Stimulated activated CD8-positive, alpha-beta memory T cell treated with anti-CD3 and anti-CD28 coated beads, Interleukin-12 subunit alpha, Interleukin-12 subunit beta, amount 100 ng/mL, for 1 hour (primary cell): ENCODE data around the gene CRTAC1.
"Not testable (repeated sequence)": the region's sequence is repeated elsewhere in the genome, so short reads cannot be mapped to it uniquely, and the experiment has no call there.

Experiments
- DNase-seq: peaks from one replicate; pipeline ENCODE4 v3.0.0-alpha.2; 2020; ENCODE audit warnings: low read depth

The CRTAC1 gene

DNA sequence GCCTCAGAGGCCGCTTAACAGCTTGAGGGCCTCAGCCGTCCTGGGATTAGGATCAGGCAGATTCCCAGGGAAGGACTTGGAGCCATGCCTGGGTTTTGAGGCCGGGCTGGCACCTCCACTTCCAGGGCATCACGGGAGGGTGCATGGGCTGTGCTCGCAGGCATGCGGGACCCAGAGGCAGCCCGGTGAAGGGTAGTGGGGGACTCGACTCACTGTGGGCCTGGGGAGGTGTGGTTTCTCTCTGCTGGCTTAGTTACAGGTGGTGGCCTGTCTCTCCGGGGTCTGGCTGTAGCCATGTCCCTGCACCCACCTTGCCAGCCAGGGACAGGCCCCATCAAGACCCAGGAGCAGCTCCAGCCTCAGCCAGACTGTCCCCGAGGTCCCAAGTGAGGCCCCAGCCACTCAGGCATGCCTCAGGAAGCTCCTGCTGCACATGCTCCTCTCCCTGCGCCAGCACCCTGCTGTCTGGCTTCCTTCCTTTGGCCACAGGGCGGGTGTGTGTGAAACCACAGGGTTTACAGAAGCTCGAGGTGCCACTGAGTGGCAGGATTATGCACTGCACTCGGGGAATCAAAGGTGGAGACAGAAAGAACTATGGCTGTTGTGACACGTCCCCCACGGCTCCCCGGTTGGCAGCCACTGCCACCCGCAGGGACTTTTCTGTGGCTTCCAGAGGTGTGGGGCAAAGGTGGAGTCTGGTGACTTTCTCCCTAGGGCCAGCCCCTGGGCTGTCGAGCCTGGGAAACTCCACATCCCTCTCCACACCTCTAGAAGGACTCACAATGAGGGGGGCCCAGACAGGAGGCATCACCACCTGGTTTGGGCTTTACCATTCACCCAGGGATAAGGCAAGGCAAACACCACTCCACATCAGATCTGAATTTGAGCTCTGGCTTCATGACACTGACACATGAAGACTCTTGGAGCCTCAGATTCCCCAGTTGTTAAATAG lies 161.1 kb downstream of the CRTAC1 start:
- peak; percentile 68 for DNase-seq

DNA sequence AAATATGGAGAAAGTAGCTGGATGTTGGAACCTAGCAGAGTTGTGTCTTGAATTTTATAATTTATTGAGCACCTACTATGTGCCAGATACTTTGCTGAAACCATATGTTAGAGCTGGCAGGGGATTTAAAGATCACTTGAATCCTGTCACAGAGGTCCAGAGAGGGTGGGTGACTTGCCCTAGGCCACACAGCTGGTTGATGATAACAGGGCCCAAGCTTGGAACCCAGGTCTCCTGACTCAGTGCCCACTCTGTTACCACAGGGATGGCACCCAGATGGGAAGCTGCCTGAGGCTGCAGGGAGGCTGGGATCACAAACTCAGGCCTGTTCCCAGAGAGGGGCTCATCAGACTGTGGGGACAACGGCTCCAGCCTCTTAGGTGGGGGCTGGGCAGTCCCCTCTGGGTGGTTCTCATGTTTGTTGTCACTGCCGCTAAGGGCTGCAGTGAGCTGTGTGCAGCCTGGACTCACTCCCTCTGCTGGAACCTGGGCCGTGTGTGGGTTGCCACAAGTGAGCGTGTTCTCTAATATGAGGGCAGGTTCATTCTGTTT lies 162.2 kb downstream of the CRTAC1 start:
- no peak for DNase-seq

DNA sequence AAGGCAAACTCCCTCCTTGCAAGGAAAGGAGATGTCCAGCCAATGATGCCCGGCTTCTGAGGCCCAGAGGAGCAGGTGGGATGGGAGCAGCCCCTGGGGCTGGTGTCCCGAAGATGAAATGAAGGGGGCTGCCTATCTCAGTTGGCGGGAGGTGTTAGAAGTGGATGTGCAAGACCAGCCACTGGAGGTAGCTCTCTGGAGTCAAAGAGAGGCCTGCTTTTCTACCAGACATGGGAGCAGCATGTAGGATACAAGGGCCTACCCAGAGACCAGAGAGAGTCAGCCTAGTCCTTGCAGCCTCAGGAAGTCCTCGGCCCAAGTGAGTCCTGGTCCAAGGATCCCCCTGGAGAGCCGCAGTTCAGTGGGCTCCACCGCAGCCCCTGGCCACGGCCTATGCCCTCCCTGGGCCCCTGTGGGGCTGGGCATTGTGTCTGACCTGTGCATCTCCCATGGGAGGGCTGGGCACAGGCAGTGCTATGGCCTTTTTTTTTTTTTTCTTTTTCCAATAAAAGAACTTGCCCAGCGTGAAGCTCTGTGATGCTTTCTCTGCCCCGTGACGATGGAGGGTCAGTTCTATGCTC lies 163.1 kb downstream of the CRTAC1 start:
- DNase-seq = no peak

DNA sequence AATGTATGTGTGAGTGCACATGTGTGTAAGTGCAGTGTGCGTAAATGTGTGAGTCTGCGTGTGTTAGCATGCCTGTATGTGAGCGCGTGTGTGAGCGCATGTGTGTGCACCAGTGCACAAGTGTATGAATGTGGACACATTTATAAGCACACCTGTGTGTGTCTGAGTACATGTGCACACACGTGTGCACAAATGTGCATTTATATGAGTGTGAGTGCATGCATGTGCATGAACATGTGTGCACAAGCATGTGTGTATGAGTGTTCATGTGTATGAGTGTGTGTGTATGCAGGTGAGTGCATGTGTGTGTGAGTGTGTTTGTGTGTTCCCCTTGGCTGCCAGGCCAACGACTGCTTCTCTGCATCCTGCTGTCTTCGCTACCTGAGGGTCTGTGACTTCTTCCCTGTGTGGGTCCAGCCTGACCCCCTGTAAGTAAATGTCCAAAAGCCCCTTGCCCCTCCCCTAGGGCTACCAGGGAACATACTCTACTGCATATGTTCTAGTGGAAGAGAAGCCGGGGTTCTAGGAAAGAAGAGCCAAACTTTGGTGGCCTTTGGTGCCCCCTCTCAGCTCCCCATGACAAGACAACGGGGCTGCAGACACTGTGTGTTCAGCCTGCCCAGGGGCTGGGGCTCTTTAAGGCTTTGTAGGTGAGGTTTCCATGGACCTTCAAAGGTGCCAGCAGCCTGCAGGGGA lies 163.7 kb downstream of the CRTAC1 start:
- no peak for DNase-seq

DNA sequence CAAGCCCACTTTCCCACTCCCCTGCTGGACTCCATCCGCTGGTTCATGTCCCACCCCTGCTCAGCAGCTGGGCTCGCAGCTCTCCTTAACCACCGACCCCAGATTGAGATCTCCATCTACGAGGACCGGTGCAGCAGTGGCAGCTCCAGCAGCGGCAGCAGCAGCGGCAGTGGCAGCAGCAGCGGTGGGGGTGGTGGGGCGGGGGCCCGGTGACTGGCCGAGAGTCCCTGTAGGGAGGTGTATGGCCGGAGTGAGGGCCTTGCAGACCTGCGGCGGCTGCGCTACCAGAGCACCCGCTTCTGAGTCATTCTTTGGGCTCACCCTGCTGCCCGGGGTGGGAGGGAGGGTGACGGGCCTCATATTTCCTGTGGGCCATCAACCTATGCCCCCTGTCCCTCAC lies 164.9 kb downstream of the CRTAC1 start:
- DNase-seq = no peak

DNA sequence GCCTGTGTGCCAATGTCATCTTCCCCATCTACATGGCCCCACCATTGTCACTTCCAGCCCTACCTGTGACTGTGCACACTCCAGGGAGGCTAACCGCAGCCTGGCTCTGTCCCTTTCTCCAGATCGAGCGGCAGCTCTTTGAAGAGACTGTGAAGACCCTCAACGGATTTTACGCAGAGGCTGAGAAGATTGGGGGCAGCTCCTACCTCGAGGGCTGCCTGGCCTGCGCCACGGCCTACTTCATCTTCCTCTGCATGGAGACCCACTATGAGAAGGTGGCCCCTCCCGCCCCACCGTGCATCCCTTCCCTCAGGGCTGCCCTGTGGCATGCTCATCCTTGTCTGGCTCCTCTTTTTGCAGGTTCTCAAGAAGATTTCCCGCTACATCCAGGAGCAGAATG lies 166.6 kb downstream of the CRTAC1 start:
- no peak for DNase-seq

DNA sequence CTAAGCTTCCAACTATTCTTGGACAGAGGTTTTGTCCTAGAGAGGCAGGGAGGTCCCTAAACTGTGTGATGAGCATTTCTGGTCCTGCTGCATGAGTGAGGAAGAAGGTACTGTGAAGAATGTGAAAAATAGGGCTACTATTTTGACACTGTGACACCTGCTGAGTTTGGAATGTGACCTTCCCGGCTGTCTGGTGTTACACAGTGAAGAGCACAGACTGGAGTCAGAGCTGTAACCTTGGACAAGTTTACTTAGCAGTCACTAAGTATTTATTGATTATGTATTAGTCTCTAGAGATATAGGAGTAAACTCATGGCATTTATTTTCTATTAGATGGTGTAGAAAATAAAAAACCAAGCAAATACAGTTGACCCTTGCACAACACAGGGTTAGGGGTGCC lies 168.5 kb downstream of the CRTAC1 start:
- DNase-seq = no peak

DNA sequence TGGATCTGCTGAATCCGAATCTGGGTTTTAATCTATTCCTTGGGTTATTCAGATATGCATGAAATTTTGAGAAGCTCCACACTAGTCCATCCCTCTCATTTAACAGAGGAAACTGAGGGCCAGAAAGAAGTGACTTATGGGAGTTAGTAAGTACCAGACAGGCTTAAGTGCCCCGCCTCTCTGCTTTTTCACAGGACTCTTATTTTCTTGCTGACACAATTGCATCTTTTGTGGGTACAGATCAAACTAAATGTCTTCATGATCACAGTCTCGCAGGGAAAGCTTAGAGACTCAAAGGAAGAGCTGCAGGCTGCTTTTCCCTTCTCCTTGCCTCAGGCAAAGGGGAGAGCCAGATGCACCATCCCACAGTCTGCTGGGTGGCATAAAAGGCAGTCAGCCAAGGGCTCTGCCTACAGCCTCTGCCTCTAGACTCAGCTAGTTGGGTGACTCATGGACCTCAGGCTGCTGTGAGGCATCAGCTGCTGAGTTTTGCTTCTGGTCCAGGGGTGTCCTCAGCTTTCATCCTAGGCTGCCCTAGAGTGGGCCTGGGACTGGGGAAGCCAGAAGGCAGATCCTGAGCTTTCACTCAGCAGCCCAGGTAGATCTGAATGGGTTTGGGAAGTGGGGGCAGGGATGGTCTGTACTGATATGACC lies 169.2 kb downstream of the CRTAC1 start:
- no peak for DNase-seq

DNA sequence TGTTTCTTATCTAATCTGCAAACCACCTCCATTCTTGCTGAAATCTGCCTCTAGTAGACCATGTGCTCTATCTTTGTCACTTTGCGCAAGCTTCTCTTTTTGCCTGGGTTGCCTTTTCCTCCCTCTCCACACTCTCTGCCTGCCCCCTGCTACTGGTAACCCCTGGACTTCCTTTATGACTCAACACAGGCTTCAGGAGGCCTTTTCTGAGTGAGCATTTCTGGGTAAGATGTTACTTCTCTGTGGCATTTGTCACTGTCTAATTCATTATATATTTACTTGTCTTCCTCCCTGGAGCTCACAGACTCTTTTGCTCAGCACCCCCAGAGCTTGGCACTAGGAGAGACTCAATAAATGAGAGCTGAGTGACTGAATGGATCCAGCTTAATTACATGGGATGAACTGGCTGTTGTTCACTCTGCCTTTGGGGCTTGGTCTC lies 172.4 kb downstream of the CRTAC1 start:
- no peak for DNase-seq

DNA sequence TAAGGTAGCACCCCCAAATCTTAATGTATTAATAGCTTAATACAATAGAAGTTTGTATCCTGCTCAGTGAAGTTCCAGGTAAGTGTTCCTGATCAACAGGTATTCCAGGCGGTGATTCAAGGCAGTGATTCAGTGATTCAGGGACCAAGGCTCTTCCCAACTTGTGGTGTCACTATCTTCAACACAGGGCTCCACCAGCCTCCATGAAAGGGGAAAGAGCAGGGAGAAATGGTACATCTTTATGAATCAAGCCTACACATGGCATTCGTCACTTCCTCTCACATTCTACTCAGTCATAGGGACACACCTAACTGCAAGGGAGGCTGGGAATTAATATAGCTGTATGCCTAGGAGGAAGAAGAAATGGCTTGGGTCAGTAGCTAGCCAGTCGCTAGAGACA lies 175.7 kb downstream of the CRTAC1 start:
- no peak for DNase-seq

DNA sequence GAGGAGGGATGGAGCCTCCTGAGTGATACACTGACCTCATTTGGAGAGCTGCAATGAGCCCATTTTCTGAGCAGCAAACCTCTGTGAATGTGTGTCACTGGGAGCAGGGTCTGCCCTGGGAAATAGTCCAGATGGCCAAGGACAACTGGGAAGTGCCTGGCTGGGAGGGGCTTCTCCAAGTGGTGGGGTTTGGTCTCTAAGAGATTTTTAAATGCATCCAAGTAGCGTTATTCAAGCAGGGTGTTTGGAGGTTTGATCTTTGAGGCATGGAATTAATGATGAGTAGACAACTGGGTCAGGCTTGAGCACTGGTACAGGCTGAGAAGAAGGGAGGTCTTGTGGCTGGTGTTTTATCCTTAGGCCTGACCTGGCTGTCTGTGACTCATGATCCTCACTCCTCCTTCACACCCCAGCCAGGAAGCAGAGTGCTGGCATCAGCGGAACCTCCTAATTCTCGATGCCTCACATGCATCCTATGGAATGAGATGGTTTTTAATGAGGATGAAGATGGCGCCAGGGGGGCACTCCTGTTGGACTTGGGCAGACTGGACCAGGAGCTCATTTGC lies 177.5 kb downstream of the CRTAC1 start:
- DNase-seq = no peak

DNA sequence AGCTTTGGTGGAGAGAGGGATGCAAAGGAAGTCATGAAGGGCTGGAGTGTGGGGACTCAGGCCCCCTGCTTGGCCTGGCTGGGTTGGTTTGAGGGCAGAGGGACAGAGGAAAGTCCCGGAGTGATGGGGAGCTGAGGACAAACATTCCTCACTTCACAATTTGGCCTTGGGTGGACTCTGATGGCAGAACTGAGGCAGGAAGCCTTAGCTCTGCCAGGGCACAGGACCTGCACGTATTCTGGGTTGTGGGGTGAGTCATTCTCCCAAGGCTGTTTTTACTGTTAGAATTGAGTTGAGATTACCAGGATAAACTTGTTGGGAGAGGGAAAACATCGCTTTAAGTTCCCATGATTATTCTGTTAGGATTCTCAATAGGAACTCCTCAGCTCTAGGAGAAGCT lies 178.1 kb downstream of the CRTAC1 start:
- DNase-seq = no peak

DNA sequence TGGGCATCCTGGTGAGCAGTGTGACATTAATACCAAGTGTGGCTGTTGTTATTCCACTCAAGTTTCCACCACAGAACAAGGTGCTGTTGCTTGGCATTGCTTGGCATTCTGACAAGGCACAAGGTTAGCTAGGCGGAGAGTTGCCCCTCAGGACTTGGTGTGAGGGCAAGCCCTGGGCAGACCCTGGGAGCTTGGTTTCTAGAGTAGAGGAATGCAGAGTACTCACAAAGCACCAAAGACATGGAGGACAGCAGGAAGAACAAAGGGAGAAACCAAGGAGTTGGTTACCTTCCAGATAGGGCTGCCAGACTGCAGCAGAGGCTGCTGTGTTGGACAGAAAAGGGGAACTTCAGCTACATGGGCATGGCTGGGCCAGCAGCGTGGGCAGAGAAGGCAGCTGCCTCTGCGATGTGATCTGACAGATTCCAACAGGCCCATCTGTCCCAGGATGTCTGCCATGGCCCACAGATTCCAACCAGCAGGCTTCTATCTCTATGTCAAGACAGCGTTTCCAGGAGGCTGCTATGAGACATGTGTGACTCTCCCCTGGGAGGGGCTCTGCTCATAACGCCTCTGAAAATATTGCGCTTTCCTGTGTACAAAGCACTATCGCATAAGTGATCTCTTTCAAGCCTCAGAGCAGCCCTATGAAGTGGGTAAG lies 178.9 kb downstream of the CRTAC1 start:
- DNase-seq = no peak

DNA sequence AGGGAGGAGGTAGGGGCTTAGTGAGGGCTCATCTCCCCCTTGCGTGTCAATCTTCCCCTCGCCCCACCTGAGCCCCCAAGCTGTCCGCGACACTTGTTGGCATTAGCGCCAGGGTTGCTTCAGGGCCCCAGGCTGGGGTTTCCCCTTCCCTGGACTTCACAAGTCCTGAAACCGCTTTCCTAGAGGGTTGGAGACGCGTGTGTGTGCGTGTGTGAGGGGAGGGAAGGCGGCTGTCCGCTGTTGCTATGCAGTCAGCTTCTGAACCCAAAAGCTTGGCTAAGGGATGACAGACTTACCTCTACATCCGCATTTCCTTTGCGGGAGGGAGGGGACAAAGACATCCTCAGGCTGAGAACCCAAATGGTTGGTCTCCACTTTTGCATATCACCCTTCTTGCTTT lies 180.0 kb downstream of the CRTAC1 start:
- no peak for DNase-seq

DNA sequence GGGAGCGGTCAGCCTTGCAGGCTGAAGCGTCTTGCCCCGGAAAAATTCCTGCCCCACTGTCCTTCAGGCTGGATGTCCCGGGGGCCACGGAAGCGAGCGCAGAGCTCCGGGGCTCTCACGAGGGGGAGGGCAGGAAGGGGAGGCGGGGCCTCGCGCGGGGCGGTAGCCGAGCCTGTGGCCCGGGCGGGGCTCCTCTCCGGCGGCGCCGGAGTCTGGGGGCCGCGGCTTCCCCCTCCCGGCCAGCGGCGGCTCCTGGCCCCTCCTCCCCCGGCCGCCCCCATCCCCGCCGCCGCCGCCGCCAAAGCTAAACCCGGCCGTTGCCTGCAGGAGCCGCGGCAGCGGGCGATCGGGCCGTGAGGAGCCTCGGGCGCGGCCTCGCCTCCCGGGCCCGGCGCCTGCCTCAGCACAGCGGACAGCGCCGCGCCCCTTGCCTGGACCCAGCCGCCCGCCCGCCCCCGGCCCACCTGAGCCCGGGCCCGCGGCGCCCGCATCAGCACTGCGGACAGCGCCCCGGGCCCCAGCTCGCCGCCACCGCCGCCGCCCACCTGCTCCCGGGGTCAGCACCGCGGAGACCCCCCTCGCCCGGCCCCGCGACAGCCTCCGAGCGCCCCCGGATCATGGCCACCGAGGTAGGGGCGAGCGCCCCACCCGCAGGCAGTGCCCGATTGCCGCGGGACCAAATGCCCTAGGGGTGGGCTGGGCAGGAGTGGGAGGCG lies 180.6 kb downstream of the CRTAC1 start, which contains the start of gene GOLGA7B:
TSS of gene GOLGA7B (plus strand) at position 157 of the 716 bp plus-strand sequence. CDS start at position 618, 461 bp downstream.
- peak; percentile 23 for DNase-seq

DNA sequence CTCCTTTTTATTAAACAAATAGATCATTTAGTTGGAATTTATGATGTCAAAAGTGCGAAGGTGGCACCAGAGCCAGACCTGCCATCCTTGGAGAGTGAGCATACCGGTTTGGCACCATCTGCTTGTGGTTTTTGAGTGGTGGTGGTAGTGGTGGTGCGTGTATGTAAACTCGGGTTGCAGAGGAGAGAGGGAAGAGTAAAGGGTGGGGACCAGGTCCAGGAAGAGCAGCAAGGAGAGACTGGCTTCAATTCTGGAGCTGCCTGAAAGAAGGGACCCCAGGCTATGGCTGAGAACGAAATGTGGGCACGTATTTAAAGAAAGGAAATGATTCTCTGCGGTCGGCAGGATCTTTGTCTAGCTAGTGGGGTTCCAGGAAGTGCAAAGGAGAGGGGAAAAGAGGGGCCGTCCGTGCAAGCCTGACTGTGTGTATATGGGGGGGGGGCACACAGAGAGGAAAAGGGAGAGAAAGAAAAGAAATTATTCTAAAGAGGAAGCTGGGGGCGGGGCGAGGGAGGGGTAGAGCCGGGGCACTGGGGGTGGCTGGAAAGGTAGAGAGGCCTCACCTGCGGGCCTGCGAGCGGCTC lies 181.2 kb downstream of the CRTAC1 start:
- DNase-seq = no peak

DNA sequence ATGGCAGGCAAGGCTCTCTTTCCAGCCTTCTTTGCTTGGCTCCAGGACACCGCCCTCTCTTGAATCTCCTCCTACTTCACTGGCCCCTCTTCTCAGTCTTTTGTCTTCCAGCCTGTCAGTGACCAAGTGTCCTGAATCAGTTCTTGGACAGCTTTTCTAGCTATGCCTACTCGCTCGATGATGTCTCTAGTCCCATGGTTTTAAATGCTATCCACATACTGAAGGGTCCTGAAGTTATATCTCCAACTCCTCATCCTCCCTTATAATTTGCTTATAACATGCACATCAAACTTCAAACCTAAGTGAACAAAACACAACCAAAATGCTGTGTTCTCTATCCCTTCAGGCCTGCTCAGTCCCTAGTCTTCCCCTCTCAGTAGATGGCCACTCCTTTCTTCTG lies 185.7 kb downstream of the CRTAC1 start:
- no peak for DNase-seq

DNA sequence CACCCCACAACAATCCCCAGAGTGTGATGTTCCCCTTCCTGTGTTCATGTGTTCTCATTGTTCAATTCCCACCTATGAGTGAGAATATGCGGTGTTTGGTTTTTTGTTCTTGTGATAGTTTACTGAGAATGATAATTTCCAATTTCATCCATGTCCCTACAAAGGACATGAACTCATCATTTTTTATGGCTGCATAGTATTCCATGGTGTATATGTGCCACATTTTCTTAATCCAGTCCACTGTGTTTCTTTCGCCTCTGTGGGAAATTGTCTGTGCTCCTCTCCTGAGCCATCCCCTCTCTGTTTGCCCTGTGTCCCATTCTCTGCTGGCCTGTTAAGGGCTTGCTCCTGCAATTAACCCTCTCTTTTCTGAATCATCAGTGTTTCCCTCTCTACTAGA lies 186.4 kb downstream of the CRTAC1 start:
- DNase-seq = not testable (repeated sequence)

DNA sequence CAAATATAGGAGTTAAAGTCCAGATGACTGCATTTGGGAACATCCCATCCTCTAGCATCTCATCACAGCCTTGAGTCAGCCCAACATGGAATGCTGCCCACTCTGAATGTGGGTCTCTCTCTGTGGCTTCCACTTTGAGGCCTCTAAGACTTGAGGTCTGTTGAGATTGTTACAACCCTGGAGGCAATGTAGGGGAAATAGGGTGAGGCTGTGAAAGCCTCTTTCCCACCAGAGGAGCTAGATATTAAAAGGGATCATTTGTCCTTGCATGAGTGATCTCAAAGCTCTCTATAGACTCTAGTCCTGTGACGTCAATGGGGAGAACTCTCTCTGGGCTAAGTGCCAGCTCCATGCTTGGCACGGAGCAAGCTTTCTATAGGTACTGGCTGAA lies 187.1 kb downstream of the CRTAC1 start:
- DNase-seq = no peak

DNA sequence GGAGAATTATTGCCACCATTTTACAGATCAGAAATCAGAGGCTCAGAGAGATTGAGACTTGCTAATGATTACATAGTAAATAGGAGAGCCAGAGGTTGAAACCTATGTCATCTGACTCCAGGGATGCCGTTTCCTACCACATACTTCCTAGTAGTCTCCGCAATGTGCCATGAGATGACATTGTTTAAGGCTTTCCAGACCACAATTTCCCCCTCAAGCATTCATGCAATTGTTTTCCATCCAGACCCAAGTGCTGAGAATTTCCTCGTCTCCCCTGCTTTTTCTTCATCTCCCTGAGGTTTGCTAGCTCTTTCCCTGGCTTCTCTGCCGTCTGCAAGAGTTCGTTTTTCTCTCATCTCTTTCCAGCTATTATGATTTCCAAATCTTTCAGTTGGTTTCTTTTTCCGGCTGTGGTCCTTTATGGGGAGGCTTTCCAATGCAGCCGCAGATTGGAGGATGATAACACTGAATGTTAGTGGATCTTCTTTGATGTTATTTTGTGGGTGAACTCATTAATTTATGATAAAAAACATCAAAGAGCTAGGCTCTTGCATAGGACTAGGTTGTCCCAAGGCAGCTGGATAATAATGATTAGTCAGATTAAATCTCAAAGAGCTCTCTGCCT lies 187.7 kb downstream of the CRTAC1 start:
- DNase-seq = no peak
